ENCODE results near the gene FGG. TPM values are rescaled to one million over a fixed set of nuclear protein-coding genes. Genes with fewer than 3 reads are reported as not detected.

FGG gene
- total and polyA plus RNA-seq, 2 of the 8 experiments (the other 6 are each of a cell fraction or from before 2014, with no cell fraction given), result not detected

GRCh38 chr4:154583230-154583629 lies 29.2 kb downstream of the FGG start:
- Histone ChIP-seq H2BK12ac (ENCODE audit: low read depth, low read length) (no peak overlapping the region), H3K23me2 (ENCODE audit: low read depth, low read length) (no peaks in the 10 kb centered on the region), H3K14ac (ENCODE audit: insufficient read length) (no peak overlapping the region), H2AFZ (ENCODE audit: low read length) (no peak overlapping the region), H3K4me2 (ENCODE audit: insufficient read depth in 1 of 2, low read depth in 2 of 2, low read length in 2 of 2) (no peak overlapping the region), H2BK20ac (ENCODE audit: low read length) (no peak overlapping the region), H4K5ac (ENCODE audit: insufficient read length, low read depth, low read length) (no peak overlapping the region), H3K18ac (ENCODE audit: extremely low read depth, low read length) (no peak overlapping the region), H3K9me3 (ENCODE audit: insufficient read depth in 2 of 2, low read depth in 1 of 2, low read length in 1 of 2) (no peaks in the 10 kb centered on the region), H3K23ac (ENCODE audit: insufficient read length) (no peak overlapping the region), H3K4me3 (ENCODE audit: extremely low read depth in 1 of 4, insufficient read depth in 2 of 4, low read depth in 3 of 4, low read length in 4 of 4) (no peak overlapping the region), H3K4ac (replicated peaks; ENCODE audit: insufficient read length, low read depth, low read length) (no peak overlapping the region), H3K36me3 (ENCODE audit: control insufficient read depth in 2 of 4, insufficient read depth in 4 of 4, low read length in 3 of 4) (no peaks in the 10 kb centered on the region), H3K56ac (replicated peaks; ENCODE audit: insufficient read length, low read depth, low read length) (no peak overlapping the region), H3K79me2 (ENCODE audit: control insufficient read depth in 1 of 2, insufficient read depth in 2 of 2, low read length in 2 of 2) (no peaks in the 10 kb centered on the region), H3K9ac (replicated peaks in 1 of 4; ENCODE audit: extremely low read depth in 1 of 4, low read depth in 3 of 4, low read length in 3 of 4) (no peak overlapping the region), H2BK5ac (ENCODE audit: low read depth, low read length) (no peak overlapping the region), H4K8ac (ENCODE audit: extremely low read depth, insufficient read depth, low read length) (no peak overlapping the region), H4K20me1 (replicated peaks in 1 of 2; ENCODE audit: control insufficient read depth in 1 of 2, insufficient read depth in 2 of 2, low read length in 2 of 2) (no peaks in the 10 kb centered on the region), H2BK15ac (ENCODE audit: low read length) (no peak overlapping the region), H3K27me3 (replicated peaks in 1 of 4; ENCODE audit: control insufficient read depth in 3 of 4, extremely low read depth in 1 of 4, insufficient read depth in 3 of 4, low read length in 3 of 4) (no peaks in the 10 kb centered on the region), H2BK120ac (replicated peaks; ENCODE audit: low read depth, low read length) (no peak overlapping the region), H2AK5ac (ENCODE audit: low read depth, low read length) (no peak overlapping the region), H4K91ac (replicated peaks; ENCODE audit: insufficient read length, low read length) (no peak overlapping the region), H3K79me1 (ENCODE audit: low read depth, low read length) (no peaks in the 10 kb centered on the region), H3K27ac (ENCODE audit: low read depth, low read length) (no peak overlapping the region), H3K4me1 (replicated peaks in 1 of 4; ENCODE audit: control insufficient read depth in 3 of 4, insufficient read depth in 4 of 4, low read length in 3 of 4) (no peaks in the 10 kb centered on the region)
- ChIA-PET POLR2A (ENCODE audit: partially characterized antibody) (no interaction called here), CTCF (ENCODE audit: partially characterized antibody) (interaction anchor here (0.6 to 2.3 kb wide), 5 partner anchors 9 to 40 kb away, joined by 3 to 11 read pairs (median 3); partner anchors contain the start of gene FGG)
- TF ChIP-seq CTBP2 (IDR thresholded peaks at IDR 0.05; ENCODE audit: borderline replicate concordance, insufficient read depth, insufficient read length, low read length) (no peak), CEBPB (IDR thresholded peaks at IDR 0.05; ENCODE audit: low read depth, low read length) (no peak), RFX5 (IDR thresholded peaks at IDR 0.05; ENCODE audit: borderline replicate concordance, low read depth, low read length) (no peak)
- 88% methylated on average over 3 of the region's 3 CpGs; no CpG with 5 or more reads in 1 of the 2 experiments for WGBS, 2 experiments (ENCODE audit: extremely low coverage in 1 of 2, insufficient coverage in 1 of 2, insufficient read length in 1 of 2, insufficient replicate concordance in 2 of 2, low coverage in 1 of 2, low lambda C conversion rate in 2 of 2, missing lambda C conversion rate in 1 of 2)
- FAIRE-seq, result no peak
- no peak for DNase-seq (ENCODE audit: low read depth in 1 of 2, low spot score in 2 of 2)

Measured in H1 (cell line).